Stimulated activated naive CD4-positive, alpha-beta T cell treated with Interleukin-2 at 50 U/mL for 16 hours (primary cell): ENCODE data around the gene GRB14.
"Not testable (repeated sequence)": the region's sequence is repeated elsewhere in the genome, so short reads cannot be mapped to it uniquely, and the experiment has no call there.

ENCODE experiments used
- DNase-seq: peaks from one replicate; lab custom pipeline; 2025; lab: John Stamatoyannopoulos, UW

The GRB14 gene

GRCh38 chr2:164558450-164558849 lies 62.8 kb downstream of the GRB14 start:
- no peak for DNase-seq

- no peak for DNase-seq
These were observed 66.8 kb downstream of the GRB14 start for GRCh38 chr2:164554487-164554886.

GRCh38 chr2:164551519-164551918 lies 69.8 kb downstream of the GRB14 start:
- DNase-seq: no peak

- not testable (repeated sequence) for DNase-seq
These were observed 71.6 kb downstream of the GRB14 start for GRCh38 chr2:164549705-164550104.

- DNase-seq: no peak
These were observed 75.8 kb downstream of the GRB14 start for GRCh38 chr2:164545484-164545883.

GRCh38 chr2:164542581-164543021 lies 78.7 kb downstream of the GRB14 start:
- DNase-seq: no peak

- DNase-seq: no peak
These were observed 82.9 kb downstream of the GRB14 start for GRCh38 chr2:164538240-164538866.

- DNase-seq: no peak
These were observed 85.8 kb downstream of the GRB14 start for GRCh38 chr2:164535280-164536025.

- DNase-seq: no peak
These were observed 90.8 kb downstream of the GRB14 start for GRCh38 chr2:164530464-164530863.

- DNase-seq: no peak
These were observed 97.6 kb downstream of the GRB14 start for GRCh38 chr2:164523726-164524125.

- DNase-seq: no peak
These were observed 98.3 kb downstream of the GRB14 start for GRCh38 chr2:164523009-164523408.

GRCh38 chr2:164522561-164522981 lies 98.7 kb downstream of the GRB14 start:
- no peak for DNase-seq

GRCh38 chr2:164515734-164516133 lies 105.5 kb downstream of the GRB14 start:
- DNase-seq: no peak

GRCh38 chr2:164515030-164515429 lies 106.3 kb downstream of the GRB14 start:
- no peak for DNase-seq

GRCh38 chr2:164514491-164514890 lies 106.8 kb downstream of the GRB14 start:
- no peak for DNase-seq

GRCh38 chr2:164512871-164513270 lies 108.4 kb downstream of the GRB14 start:
- DNase-seq: no peak

GRCh38 chr2:164511738-164512137 lies 109.5 kb downstream of the GRB14 start:
- DNase-seq: no peak

GRCh38 chr2:164510895-164511294 lies 110.4 kb downstream of the GRB14 start:
- no peak for DNase-seq

- no peak for DNase-seq
These were observed 112.0 kb downstream of the GRB14 start for GRCh38 chr2:164509137-164509877.

- no peak for DNase-seq
These were observed 117.0 kb downstream of the GRB14 start for GRCh38 chr2:164504253-164504652.

GRCh38 chr2:164498836-164499235 lies 122.4 kb downstream of the GRB14 start:
- no peak for DNase-seq

GRCh38 chr2:164496881-164497280 lies 124.4 kb downstream of the GRB14 start:
- no peak for DNase-seq

GRCh38 chr2:164496421-164496820 lies 124.9 kb downstream of the GRB14 start:
- no peak for DNase-seq
